Gastroesophageal sphincter (tissue), 3 donors: ENCODE results near the gene XKR7.

ENCODE experiments used
- CTCF ChIP-seq, 4 experiments: fragments of 200-600 bp in 2 of 4; fragments of 450-650 bp in 2 of 4; sonication (generic) in 1 of 4; IDR thresholded peaks; one replicate each; pipeline ENCODE4 v1.5.1; 2017 to 2019; ENCODE audit warnings: antibody characterized with exemption in 4 of 4, mild to moderate bottlenecking in 2 of 4, moderate library complexity in 2 of 4
- POLR2A ChIP-seq, 2 donors: fragments of 450-650 bp; IDR thresholded peaks; one replicate each; pipeline ENCODE4 v1.6.1; 2017; ENCODE audit warnings: antibody characterized with exemption in 2 of 2, mild to moderate bottlenecking in 2 of 2, moderate library complexity in 1 of 2

- TF ChIP-seq CTCF (IDR thresholded peaks at IDR 0.05) (no peak), POLR2A (IDR thresholded peaks at IDR 0.05) (no peak)
Measured at GRCh38 chr20:31956556-31957526, 11.1 kb upstream of the XKR7 start.
